ENCODE data around the gene PIR. TPM values are rescaled to one million over a fixed set of nuclear protein-coding genes. Genes with fewer than 3 reads are reported as not detected.

PIR gene
- total RNA-seq, 1 experiment from 2014 or later: 29.7 TPM

- no peak for DNase-seq
- no peak overlapping the region for H3K27ac Mint-ChIP-seq
These were observed 32.7 kb upstream of the PIR start for GRCh38 chrX:15525664-15526416.

More at GRCh38 chrX:15525664-15526416, 32.7 kb upstream of the PIR start:
- H3K4me1 ChIP-seq (ENCODE audit: insufficient read depth, low read length): no peaks in the 10 kb centered on the region
- no peak overlapping the region for H2AK5ac ChIP-seq (ENCODE audit: insufficient read length, low read length)
- H3K9me3 Mint-ChIP-seq: no peaks in the 10 kb centered on the region; a peak in 1 of 5 replicates
- no peak overlapping the region for H3K4me3 Mint-ChIP-seq
- no peak overlapping the region for H3K4ac ChIP-seq (ENCODE audit: low read depth, low read length)
- no peak overlapping the region for H2BK120ac ChIP-seq (ENCODE audit: low read depth, low read length, poor library complexity, severe bottlenecking)
- H3K27ac ChIP-seq (ENCODE audit: insufficient read length, low read depth, low read length): no peak overlapping the region
- H3K9ac ChIP-seq (ENCODE audit: extremely low read depth, insufficient read length, low read length): no peak overlapping the region
- no peaks in the 10 kb centered on the region for H3K4me1 Mint-ChIP-seq
- no peak overlapping the region for H3K23ac ChIP-seq (ENCODE audit: insufficient read length, low read depth, low read length)
- H4K5ac ChIP-seq (ENCODE audit: insufficient read length, low read depth, low read length): no peak overlapping the region
- H3K9me3 ChIP-seq (ENCODE audit: control insufficient read depth, low read depth, low read length): no peaks in the 10 kb centered on the region
- WGBS (ENCODE audit: extremely low coverage, insufficient read length, low lambda C conversion rate): no CpG with 5 or more reads among the region's 8 CpGs
- H3K14ac ChIP-seq (ENCODE audit: insufficient read depth, low read length): no peak overlapping the region
- H2BK5ac ChIP-seq (ENCODE audit: insufficient read length, low read length): no peak overlapping the region
- H3K4me2 ChIP-seq (ENCODE audit: insufficient read depth, insufficient read length, low read length): no peak overlapping the region
- no peak overlapping the region for H4K8ac ChIP-seq (replicated peaks; ENCODE audit: insufficient read length, low read depth, low read length)
- H3T11ph ChIP-seq (ENCODE audit: low read length): no peak overlapping the region
- H3K18ac ChIP-seq (ENCODE audit: insufficient read length, low read depth, low read length): no peak overlapping the region
- TF ChIP-seq CTCF (conservative IDR thresholded peaks at IDR 0.05): no peak
- H3K79me1 ChIP-seq (ENCODE audit: insufficient read depth, low read depth, low read length, poor library complexity, severe bottlenecking): no peaks in the 10 kb centered on the region
- H3K27me3 Mint-ChIP-seq (ENCODE audit: low read depth): peaks cover 11% of the 10 kb centered on the region
- H4K20me1 ChIP-seq (ENCODE audit: control insufficient read depth, insufficient read depth, insufficient read length): no peaks in the 10 kb centered on the region
- H3K56ac ChIP-seq (ENCODE audit: insufficient read length, low read depth, low read length): no peak overlapping the region
- no peak overlapping the region for H4K91ac ChIP-seq (ENCODE audit: insufficient read length, low read depth, low read length)
- no peak overlapping the region for H2BK20ac ChIP-seq (ENCODE audit: low read depth, low read length, poor library complexity, severe bottlenecking)
- H2BK12ac ChIP-seq (ENCODE audit: insufficient read length, low read depth, low read length): no peak overlapping the region
- H3K27me3 ChIP-seq (ENCODE audit: insufficient read depth, low read length): no peaks in the 10 kb centered on the region
- H2BK15ac ChIP-seq (ENCODE audit: low read depth, low read length): no peak overlapping the region
- H2AFZ ChIP-seq (ENCODE audit: low read length): no peak overlapping the region
- no peaks in the 10 kb centered on the region for H3K23me2 ChIP-seq (ENCODE audit: insufficient read length, low read depth, low read length, poor library complexity, severe bottlenecking)
- no peaks in the 10 kb centered on the region for H3K36me3 Mint-ChIP-seq (ENCODE audit: insufficient read depth in 1 of 3, low read depth in 3 of 3)
- no peaks in the 10 kb centered on the region for H3K79me2 ChIP-seq (ENCODE audit: insufficient read depth, low read length)

Measured in H9 (cell line).